NCI-H2196 treated with DMSO at 0.1 percent for 48 hours (cell line): ENCODE data around the gene GGT6.

Experiments used
- DNase-seq: peaks from one replicate; lab custom pipeline; 2025; ENCODE audit not compliant: unreplicated experiment; lab: John Stamatoyannopoulos, UW

GGT6 gene

DNA sequence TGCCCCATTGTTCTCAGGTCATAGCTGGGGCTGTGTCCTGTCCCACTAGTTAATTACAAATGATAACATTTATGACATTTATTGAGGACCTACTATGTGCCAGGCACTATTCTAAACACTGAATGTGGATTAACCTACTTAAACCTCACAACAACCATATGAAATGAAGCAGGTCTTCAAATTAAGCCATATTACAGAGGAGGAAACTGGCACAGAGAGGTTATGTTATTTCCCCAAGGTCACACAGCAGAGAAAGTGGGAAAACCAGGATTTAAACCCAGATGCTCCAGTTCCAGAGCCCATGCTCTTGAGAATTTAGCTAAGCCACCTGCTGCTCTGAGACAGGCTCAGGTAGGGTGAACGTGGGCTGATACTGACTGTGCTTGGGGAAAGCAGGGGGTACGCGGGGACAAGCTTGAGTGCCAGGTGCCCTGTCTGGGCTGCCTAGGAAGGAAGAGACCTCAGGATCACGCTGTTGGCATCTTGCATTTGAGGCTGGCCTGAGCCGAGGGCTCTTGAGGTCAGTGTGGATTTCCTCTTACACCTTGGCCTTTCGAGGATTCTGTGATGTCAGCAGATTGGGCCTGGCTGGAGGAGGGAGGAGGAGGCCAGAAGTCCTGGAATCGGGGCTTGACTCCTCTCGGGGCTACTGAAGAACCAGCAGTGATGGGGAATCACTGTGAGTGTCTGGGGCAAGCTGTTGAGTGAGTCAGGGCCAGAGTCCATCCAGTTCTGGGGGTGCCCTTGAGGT, 52.8 kb downstream of the GGT6 start:
- DNase-seq = no peak
